C4-2B (cell line): ENCODE results near the gene ALKBH3.
A peak's percentile ranks its signal among the peaks of the same experiment; 100 is the strongest.

Source experiments
- H3K27ac ChIP-seq: fragments of 450-650 bp; 2 replicates; pipeline ENCODE4 v1.5.1; 2017
- ZFX ChIP-seq: fragments of 450-650 bp; IDR thresholded peaks from 2 replicates; pipeline ENCODE4 v1.6.1; 2017
- TF ChIP-seq, protein P1 (sequence below): fragments of 450-650 bp; conservative IDR thresholded peaks from 2 replicates; pipeline ENCODE4 v1.5.1; 2017; ENCODE audit warnings: mild to moderate bottlenecking

Gene ALKBH3

DNA sequence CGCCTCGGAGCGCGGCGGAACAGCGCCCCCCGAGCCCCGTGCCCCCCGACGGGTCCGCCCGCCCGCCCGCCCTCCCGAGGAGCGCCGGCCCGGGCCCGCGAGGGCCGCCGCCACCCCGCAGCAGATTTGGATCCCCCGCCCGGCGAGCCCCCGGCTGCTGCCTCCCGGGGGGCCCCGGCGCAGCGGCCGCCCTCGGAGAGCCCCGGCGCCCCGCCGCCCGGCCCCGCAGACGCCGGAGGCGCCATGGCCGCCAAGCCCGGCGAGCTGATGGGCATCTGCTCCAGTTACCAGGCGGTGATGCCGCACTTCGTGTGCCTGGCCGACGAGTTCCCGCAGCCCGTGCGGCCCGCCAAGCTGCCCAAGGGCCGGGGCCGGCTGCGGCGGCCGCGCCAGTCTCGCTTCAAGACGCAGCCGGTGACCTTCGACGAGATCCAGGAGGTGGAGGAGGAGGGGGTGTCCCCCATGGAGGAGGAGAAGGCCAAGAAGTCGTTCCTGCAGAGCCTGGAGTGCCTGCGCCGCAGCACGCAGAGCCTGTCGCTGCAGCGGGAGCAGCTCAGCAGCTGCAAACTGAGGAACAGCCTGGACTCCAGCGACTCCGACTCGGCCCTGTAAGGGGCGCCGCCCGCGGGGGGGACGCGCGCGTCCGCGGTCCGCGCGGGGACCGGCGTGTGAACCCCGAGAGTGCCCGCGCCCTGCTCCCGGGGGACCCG lies 62.2 kb downstream of the ALKBH3 start:
- TF ChIP-seq, protein P1, sequence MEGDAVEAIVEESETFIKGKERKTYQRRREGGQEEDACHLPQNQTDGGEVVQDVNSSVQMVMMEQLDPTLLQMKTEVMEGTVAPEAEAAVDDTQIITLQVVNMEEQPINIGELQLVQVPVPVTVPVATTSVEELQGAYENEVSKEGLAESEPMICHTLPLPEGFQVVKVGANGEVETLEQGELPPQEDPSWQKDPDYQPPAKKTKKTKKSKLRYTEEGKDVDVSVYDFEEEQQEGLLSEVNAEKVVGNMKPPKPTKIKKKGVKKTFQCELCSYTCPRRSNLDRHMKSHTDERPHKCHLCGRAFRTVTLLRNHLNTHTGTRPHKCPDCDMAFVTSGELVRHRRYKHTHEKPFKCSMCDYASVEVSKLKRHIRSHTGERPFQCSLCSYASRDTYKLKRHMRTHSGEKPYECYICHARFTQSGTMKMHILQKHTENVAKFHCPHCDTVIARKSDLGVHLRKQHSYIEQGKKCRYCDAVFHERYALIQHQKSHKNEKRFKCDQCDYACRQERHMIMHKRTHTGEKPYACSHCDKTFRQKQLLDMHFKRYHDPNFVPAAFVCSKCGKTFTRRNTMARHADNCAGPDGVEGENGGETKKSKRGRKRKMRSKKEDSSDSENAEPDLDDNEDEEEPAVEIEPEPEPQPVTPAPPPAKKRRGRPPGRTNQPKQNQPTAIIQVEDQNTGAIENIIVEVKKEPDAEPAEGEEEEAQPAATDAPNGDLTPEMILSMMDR, result no peak
- no peak for TF ChIP-seq ZFX
- no peak overlapping the region for H3K27ac ChIP-seq

GRCh38 chr11:43943372-43943930 lies 62.8 kb downstream of the ALKBH3 start:
- TF ChIP-seq, protein P1, result no peak
- TF ChIP-seq ZFX, result no peak
- no peak overlapping the region for H3K27ac ChIP-seq

DNA sequence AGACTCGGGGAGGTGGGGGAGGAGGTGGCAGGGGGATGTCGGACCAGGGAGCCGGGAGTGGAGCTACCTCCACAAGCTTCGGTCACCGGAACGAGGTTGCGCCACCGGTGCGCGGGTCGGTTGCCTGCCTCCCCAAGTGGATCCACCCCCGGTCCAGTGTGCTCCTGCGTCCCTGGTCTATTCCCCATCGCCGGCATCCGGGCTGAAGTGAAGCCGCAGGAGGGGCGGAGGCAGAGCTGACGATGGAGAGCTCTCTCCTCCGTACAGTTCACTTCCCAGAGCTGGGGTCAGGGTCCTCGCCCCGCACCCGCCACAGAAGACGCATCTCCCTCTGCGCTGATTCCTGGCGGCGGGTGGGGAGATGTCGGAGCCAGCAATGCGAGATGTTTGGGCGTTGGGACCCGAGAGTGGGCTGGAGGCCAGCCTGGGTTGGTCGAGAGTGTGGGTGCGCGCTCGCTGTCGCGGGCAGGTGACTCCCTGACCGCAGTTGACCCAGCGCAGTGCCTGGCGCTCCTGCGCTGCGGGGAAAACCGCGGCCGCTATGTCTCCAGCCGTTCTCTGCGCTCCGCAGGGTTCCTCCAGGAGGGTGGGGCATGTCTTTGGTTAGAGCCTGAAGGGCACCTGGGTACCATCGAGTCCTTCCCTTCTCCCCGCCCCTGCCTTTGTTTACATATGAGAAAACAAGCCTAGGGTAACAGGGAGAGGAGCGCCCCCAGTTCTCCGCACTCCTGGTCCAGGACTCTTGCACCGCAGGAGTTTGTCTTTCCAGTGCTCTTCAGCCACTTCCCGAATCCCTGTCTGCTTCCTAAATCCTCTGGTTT lies 63.5 kb downstream of the ALKBH3 start:
- TF ChIP-seq, protein P1, result no peak
- no peak overlapping the region for H3K27ac ChIP-seq

DNA sequence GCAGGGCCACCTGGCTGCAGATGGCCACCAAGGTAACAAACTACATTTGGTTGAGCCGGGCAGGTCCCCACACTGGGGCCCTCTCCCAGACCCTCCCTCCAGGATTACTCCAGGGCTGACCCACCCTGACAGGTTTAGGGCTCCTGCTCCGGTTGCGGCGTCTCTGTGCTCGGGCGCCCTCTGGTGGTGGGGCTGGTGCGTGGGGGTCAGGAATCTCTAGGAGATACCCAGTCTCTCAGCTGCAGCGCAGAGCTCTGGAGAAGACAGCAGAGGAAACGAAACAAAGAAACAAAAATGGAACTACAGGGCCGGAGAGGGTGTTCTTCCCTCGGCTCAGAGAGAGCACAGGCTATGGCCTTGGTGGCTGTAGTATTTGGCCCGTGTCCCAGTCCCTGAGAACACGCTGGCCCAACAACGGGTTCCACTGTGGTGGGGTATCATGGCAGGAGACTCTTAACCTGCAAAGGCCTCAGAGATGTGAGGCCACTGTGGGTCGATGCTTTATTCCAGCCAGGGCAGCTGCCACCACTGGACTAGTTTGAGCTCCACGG lies 64.2 kb downstream of the ALKBH3 start:
- TF ChIP-seq, protein P1, result peak; percentile 97
- no peak for TF ChIP-seq ZFX
- no peak overlapping the region for H3K27ac ChIP-seq

- H3K27ac ChIP-seq, result no peak overlapping the region
- TF ChIP-seq, protein P1, result peak; percentile 28
- no peak for TF ChIP-seq ZFX
Observed at GRCh38 chr11:43947003-43947500, 66.4 kb downstream of the ALKBH3 start.

GRCh38 chr11:43947815-43948214 lies 67.2 kb downstream of the ALKBH3 start:
- no peak overlapping the region for H3K27ac ChIP-seq
- TF ChIP-seq, protein P1, result no peak
- TF ChIP-seq ZFX, result no peak
